Measurements from ENCODE around the gene DRD5. TPM values are rescaled to one million over a fixed set of nuclear protein-coding genes. Genes with fewer than 3 reads are reported as not detected.

Gene DRD5
- total RNA-seq: not detected

GRCh38 chr4:9781343-9782135 lies at the start of gene DRD5:
Gene DRD5 (plus strand): TSS chr4:9781634. CDS start chr4:9782030, 396 bp downstream.

Small RNA genes lying within 50 kb of the gene (small RNA-seq; reads per million reads assigned to genes)
- 0 reads per million in 2 donors for gene RNA5SP154

Other genes with a start within 250 kb of the DRD5 start
- gene SLC2A9, start 239.9 kb downstream of the DRD5 start, total RNA-seq: 1 to 10 TPM in 1 of 2 donors, under 1 TPM in 1; 1.00 to 2.1 TPM

Measured in melanocyte of skin (primary cell).